Nephron progenitor cell (in vitro differentiated cells): ENCODE data around the gene RAB36.

Experiments
- DNase-seq: peaks from one replicate; pipeline ENCODE4 v3.0.0; 2021
- H3K27ac Mint-ChIP-seq: 2 replicates; pipeline ENCODE4 v1.8.0; 2021; ENCODE audit warnings: mild to moderate bottlenecking, moderate library complexity, mixed read lengths
- H3K27me3 Mint-ChIP-seq: 2 replicates; pipeline ENCODE4 v1.8.0; 2021; ENCODE audit warnings: mild to moderate bottlenecking, low read depth, mixed read lengths; ENCODE audit not compliant: poor library complexity
- H3K36me3 Mint-ChIP-seq: 2 replicates; pipeline ENCODE4 v1.8.0; 2021; ENCODE audit warnings: low read depth, mixed read lengths
- H3K4me1 Mint-ChIP-seq: 2 replicates; pipeline ENCODE4 v1.8.0; 2021; ENCODE audit warnings: mixed read lengths
- H3K4me3 Mint-ChIP-seq: 2 replicates; pipeline ENCODE4 v1.8.0; 2021; ENCODE audit warnings: mild to moderate bottlenecking, moderate library complexity, mixed read lengths
- H3K9me3 Mint-ChIP-seq: 2 replicates; pipeline ENCODE4 v1.8.0; 2021; ENCODE audit warnings: mild to moderate bottlenecking, moderate library complexity, mixed read lengths
- TF ChIP-seq, protein P1 (sequence below): fragments of 200-600 bp; sonication (generic); IDR thresholded peaks from 2 replicates; pipeline ENCODE4 v1.5.0; 2021; ENCODE audit warnings: antibody characterized with exemption

The RAB36 gene

DNA sequence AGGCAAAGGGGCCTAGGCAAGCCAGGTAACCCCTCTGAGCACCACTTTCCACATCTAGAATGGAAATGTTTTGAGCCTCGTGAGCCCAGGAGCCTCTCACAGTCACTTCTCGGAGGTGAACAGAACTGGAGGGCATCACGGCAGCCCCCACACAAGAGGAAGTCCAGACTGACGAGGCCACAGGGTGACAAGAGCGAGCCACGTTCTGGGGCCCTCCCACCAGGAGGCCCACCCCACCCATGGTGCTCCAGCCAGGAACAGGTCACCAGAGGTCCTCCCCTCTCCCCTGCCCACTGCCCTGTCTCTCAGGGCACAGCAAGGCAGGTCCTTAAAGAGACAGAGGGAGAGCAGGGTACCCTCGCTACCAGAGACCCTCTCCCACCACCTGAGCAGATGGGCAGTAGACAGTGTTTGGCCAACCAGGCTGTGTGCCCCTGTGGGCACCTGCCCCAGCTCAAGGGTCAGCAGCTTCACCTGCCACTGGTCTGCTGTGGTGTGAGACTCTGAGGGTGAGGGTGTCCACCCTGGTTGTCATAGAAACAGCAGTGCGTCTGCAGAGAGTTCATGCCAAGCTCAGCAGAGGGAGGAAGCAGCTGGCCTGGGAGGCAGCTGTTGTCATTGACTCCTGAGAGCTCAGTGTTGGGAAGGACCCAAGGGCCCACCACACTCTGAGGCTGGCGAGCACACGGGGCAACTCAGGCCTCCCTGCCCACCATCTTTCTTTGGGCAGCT lies 34.9 kb upstream of the RAB36 start:
- H3K27ac Mint-ChIP-seq: no peak overlapping the region

DNA sequence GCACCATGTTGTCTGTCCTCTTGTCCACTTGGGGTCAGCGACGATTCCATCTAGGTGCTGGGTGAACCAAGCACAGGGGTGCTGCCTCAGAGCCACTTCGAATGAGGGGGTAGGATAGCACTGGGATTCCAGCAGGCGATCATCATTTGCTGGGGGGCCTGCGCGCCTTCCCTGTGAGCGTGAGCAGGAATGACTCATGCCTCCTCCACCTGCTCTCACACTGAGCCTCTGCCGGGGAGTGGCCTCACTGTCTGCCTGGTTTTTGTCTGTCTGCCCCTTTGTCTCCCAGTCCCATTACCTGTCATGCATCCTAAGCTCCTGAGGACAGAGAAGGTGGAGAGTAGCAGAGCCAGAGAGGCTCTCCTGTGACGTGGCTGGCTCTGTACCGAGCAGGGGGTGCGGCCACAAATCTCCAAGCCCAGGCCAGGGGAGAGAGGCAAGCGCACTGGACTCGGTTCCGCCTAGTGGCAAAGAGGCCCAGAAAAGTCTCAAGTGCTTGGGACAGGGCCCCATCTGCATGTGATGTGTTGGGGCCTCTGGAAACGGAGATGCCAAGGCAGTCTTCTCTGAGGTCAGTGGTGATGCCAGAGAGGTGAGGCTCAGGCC lies 34.3 kb upstream of the RAB36 start:
- Mint-ChIP-seq H3K36me3 (no peaks in the 10 kb centered on the region), H3K4me3 (no peak overlapping the region), H3K9me3 (no peaks in the 10 kb centered on the region), H3K27me3 (peaks cover 6% of the 10 kb centered on the region), H3K4me1 (peaks cover 14% of the 10 kb centered on the region), H3K27ac (no peak overlapping the region)
- DNase-seq: no peak
- TF ChIP-seq, protein P1, sequence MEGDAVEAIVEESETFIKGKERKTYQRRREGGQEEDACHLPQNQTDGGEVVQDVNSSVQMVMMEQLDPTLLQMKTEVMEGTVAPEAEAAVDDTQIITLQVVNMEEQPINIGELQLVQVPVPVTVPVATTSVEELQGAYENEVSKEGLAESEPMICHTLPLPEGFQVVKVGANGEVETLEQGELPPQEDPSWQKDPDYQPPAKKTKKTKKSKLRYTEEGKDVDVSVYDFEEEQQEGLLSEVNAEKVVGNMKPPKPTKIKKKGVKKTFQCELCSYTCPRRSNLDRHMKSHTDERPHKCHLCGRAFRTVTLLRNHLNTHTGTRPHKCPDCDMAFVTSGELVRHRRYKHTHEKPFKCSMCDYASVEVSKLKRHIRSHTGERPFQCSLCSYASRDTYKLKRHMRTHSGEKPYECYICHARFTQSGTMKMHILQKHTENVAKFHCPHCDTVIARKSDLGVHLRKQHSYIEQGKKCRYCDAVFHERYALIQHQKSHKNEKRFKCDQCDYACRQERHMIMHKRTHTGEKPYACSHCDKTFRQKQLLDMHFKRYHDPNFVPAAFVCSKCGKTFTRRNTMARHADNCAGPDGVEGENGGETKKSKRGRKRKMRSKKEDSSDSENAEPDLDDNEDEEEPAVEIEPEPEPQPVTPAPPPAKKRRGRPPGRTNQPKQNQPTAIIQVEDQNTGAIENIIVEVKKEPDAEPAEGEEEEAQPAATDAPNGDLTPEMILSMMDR: no peak

More for the DNA sequence above, 34.9 kb upstream of the RAB36 start:
- no peak overlapping the region for H3K4me3 Mint-ChIP-seq
- H3K9me3 Mint-ChIP-seq: no peaks in the 10 kb centered on the region
- TF ChIP-seq, protein P1: no peak
- DNase-seq: no peak
- peaks cover 14% of the 10 kb centered on the region for H3K4me1 Mint-ChIP-seq
- no peaks in the 10 kb centered on the region for H3K36me3 Mint-ChIP-seq
- peaks cover 6% of the 10 kb centered on the region for H3K27me3 Mint-ChIP-seq

DNA sequence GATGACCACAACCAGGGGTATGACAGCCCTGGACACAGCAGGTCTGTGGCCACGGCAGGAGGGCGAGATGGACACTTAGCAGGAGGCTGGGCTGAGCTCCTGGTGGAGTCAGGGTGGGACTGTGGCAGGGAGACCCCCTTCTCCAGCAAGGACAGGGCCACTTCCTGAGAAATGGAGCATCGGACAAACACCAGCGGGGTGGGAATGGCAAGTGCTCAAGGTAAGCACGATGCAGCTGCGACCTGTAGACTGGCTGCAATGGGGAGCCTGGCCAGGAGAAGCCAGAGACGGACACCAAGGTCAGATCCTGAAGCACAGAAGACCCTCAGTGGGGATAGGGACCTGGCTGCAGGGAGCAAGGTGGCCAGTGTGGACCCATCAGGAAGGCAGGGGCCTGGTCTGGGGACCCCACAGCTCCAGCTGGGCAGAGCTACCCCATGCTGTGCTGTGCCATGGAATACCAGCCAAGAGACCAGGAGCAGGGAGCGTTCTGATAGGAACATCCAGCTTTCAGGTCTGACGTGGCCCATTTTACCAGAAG lies 32.7 kb upstream of the RAB36 start:
- Mint-ChIP-seq H3K4me1 (peaks cover 14% of the 10 kb centered on the region), H3K4me3 (no peak overlapping the region), H3K27ac (no peak overlapping the region), H3K36me3 (no peaks in the 10 kb centered on the region), H3K27me3 (peaks cover 4% of the 10 kb centered on the region), H3K9me3 (no peaks in the 10 kb centered on the region)
- no peak for DNase-seq
- TF ChIP-seq, protein P1: no peak

DNA sequence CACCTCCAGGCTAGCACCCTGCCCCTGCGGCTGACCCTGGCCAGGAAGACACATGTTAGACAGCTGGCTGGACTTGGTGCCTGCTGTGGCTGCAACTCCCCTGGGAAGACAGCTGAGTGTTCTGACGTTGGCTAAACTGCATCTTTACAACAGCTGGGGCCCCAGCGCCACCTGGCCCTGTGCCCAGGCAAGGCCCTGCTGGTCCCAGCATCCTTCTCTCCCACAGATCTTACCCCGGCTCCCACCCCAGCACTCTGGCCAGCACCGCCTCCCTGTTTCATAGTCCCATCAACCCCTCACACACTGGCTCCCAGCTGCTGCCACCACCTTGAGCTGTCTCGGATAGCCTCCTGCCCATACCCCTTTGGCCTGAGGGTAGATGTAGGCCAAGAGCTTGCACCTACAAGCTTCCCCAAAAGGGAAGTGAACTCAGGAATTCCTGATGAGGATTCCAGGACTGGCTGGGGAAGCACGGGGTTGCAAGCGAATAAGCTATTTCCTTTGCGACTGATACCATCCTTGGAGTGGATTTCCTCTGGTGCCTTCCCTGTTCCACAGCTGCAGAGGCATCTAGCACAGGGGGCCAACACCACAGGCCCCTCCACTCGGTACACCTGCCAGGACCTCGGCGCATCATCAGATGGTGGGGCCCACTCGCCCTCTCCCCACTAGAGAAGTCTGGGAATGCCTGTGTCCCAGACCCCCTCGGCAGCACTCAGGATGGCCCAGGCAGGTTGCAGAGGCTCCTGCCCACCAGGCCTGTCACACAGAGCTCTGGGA lies 32.0 kb upstream of the RAB36 start:
- Mint-ChIP-seq H3K27ac (no peak overlapping the region), H3K27me3 (peaks cover 2% of the 10 kb centered on the region), H3K36me3 (no peaks in the 10 kb centered on the region), H3K9me3 (no peaks in the 10 kb centered on the region), H3K4me1 (peaks cover 14% of the 10 kb centered on the region), H3K4me3 (no peak overlapping the region)
- no peak for DNase-seq
- TF ChIP-seq, protein P1: no peak

DNA sequence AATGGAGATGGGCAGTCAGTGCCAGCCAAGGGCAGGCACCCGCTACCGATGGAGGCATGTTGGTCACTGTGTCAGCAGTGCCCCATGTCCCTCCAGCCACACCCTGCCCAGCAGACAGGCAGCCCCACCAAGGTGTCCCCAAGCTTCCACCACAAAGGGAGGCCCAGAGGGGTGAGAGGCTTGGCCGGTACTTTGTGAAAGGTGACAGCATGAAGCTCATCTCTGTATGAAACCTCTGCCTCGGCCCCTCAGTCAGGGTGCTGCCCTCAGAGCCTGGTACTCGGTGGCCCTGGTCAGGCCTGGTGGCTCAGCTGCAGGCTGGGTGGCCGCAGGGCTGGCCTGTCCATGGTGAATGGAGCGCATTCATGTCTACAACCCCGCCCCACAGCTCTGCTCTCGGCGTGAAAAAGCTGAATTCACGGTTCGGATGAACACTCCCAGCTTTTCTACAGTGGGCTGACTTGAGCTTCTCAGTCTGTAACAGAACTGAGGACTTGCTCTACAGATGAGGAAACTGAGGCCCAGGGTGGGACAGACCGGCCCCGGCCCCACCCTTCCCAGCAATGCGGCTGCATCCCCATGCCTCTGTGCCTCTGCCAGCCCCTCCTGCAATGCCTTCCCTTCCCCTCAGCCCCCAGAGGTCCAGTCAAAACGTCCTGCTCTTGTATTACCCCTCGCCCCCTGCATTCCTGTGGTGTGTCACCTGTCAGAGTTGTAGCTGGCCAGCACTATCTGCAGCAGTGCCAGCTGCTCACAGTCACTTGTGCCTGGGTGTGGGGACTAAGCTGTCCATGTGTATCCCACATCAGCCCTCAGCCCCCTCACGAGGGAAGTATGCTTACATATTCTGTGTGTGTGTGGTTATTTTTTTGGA lies 31.2 kb upstream of the RAB36 start:
- no peaks in the 10 kb centered on the region for H3K36me3 Mint-ChIP-seq
- DNase-seq: no peak
- peaks cover 2% of the 10 kb centered on the region for H3K27me3 Mint-ChIP-seq

More for the DNA sequence above, 31.2 kb upstream of the RAB36 start:
- Mint-ChIP-seq H3K4me3 (no peak overlapping the region), H3K27ac (no peak overlapping the region), H3K4me1 (peaks cover 14% of the 10 kb centered on the region), H3K9me3 (no peaks in the 10 kb centered on the region)
- TF ChIP-seq, protein P1: no peak
